DOHH2 (cell line): ENCODE results near the gene SPACA1.

Source experiments
- CTCF ChIP-seq: fragments of 200-600 bp; sonication (generic); IDR thresholded peaks from one replicate; pipeline ENCODE4 v1.5.1; 2014; ENCODE audit warnings: antibody characterized with exemption, mild to moderate bottlenecking, low read depth, low read length; ENCODE audit not compliant: poor library complexity, severe bottlenecking
- EZH2phosphoT487 ChIP-seq: fragments of 200-600 bp; sonication (generic); IDR thresholded peaks from 2 replicates; pipeline ENCODE4 v1.6.1; 2017; ENCODE audit warnings: borderline replicate concordance, mild to moderate bottlenecking, antibody characterized with exemption, low read length, moderate library complexity, mixed read lengths

- TF ChIP-seq EZH2phosphoT487 (no peak), CTCF (no peak)
These were observed 67.7 kb downstream of the SPACA1 start for GRCh38 chr6:88115307-88115706.
